IMR-90 (cell line): Measurements from ENCODE around the gene TSPEAR. TPM values are rescaled to one million over a fixed set of nuclear protein-coding genes. Genes with fewer than 3 reads are reported as not detected.
A peak's percentile ranks its signal among the peaks of the same experiment; 100 is the strongest.

ENCODE experiments used
- ATAC-seq: fragments of 200-7000 bp; cut with Tn5 transposase; 2 replicates; pipeline ENCODE4 v1.9.1; 2020; ENCODE audit warnings: low read depth, mild to moderate bottlenecking, moderate library complexity
- BruUV-seq: library from RNA; stranded (reverse); fragments of 400-500 nt; replicated peaks from 2 replicates; lab custom pipeline; 2021; lab: Mats Ljungman, UMichigan
- CTCF ChIA-PET: fragments of 300-600 bp; formaldehyde crosslinking; extraction: SDS; loops from one replicate; lab custom pipeline; 2021; ENCODE audit warnings: antibody characterized with exemption; lab: Yijun Ruan, JAX
- POLR2A ChIA-PET: fragments of 300-600 bp; sonication (Branson Sonifier 250); formaldehyde crosslinking; loops from one replicate; lab custom pipeline; 2022; ENCODE audit warnings: antibody characterized with exemption; ENCODE audit not compliant: unreplicated experiment; lab: Charles Lee
- DNase-seq: peaks from one replicate; pipeline ENCODE4 v3.0.0; 2013
- H2AFZ ChIP-seq: replicated peaks from 2 replicates; pipeline ENCODE3; 2013; ENCODE audit warnings: low read length, mild to moderate bottlenecking; ENCODE audit not compliant: poor library complexity
- H2AK5ac ChIP-seq: 2 replicates; pipeline ENCODE4 v1.6.1; 2013; ENCODE audit warnings: low read depth, low read length, inconsistent platforms
- H2AK9ac ChIP-seq: replicated peaks from 2 replicates; pipeline ENCODE3; 2013; ENCODE audit warnings: mild to moderate bottlenecking, low read depth, low read length, moderate library complexity; ENCODE audit not compliant: poor library complexity
- H2BK120ac ChIP-seq: 2 replicates; pipeline ENCODE4 v1.6.1; 2013; ENCODE audit warnings: low read depth, low read length, inconsistent platforms
- H2BK15ac ChIP-seq: 3 replicates; pipeline ENCODE4 v1.6.1; 2013; ENCODE audit warnings: low read depth, low read length, inconsistent platforms
- H2BK20ac ChIP-seq: 2 replicates; pipeline ENCODE4 v1.6.1; 2013; ENCODE audit warnings: low read depth, mild to moderate bottlenecking, inconsistent platforms, low read length, moderate library complexity
- H2BK5ac ChIP-seq: 2 replicates; pipeline ENCODE4 v1.6.1; 2013; ENCODE audit warnings: mild to moderate bottlenecking, low read depth, low read length, inconsistent platforms; ENCODE audit not compliant: poor library complexity, severe bottlenecking
- H3K14ac ChIP-seq: replicated peaks from 2 replicates; pipeline ENCODE4 v1.6.1; 2013; ENCODE audit warnings: low read depth, low read length, inconsistent platforms
- H3K18ac ChIP-seq: 2 replicates; pipeline ENCODE4 v1.6.1; 2013; ENCODE audit warnings: low read depth, low read length, control low read depth
- H3K23ac ChIP-seq: 2 replicates; pipeline ENCODE4 v1.6.1; 2013; ENCODE audit warnings: low read depth, low read length, inconsistent platforms
- H3K27ac ChIP-seq: 2 replicates; pipeline ENCODE4 v1.5.1; 2013; ENCODE audit warnings: mild to moderate bottlenecking, control low read depth, low read length; ENCODE audit not compliant: insufficient read depth
- H3K27me3 ChIP-seq: 2 replicates; pipeline ENCODE4 v1.6.1; 2013; ENCODE audit warnings: low read length; ENCODE audit not compliant: control insufficient read depth, insufficient read depth
- H3K36me3 ChIP-seq: 2 replicates; pipeline ENCODE4 v1.6.1; 2013; ENCODE audit warnings: low read length, mixed read lengths; ENCODE audit not compliant: control insufficient read depth, insufficient read depth
- H3K4ac ChIP-seq: 2 replicates; pipeline ENCODE4 v1.6.1; 2013; ENCODE audit warnings: low read depth, low read length, inconsistent platforms
- H3K4me1 ChIP-seq: 2 replicates; pipeline ENCODE4 v1.6.1; 2013; ENCODE audit warnings: low read length, mixed read lengths; ENCODE audit not compliant: control insufficient read depth, insufficient read depth
- H3K4me2 ChIP-seq: 2 replicates; pipeline ENCODE4 v1.6.1; 2013; ENCODE audit warnings: low read depth, mild to moderate bottlenecking, control low read depth, low read length, moderate library complexity
- H3K4me3 ChIP-seq: 2 replicates; pipeline ENCODE4 v1.5.1; 2013; ENCODE audit warnings: low read depth, mild to moderate bottlenecking, control low read depth, low read length, moderate library complexity; ENCODE audit not compliant: insufficient read depth
- H3K56ac ChIP-seq: 2 replicates; pipeline ENCODE4 v1.6.1; 2013; ENCODE audit warnings: low read length, inconsistent platforms; ENCODE audit not compliant: insufficient read depth; ENCODE audit errors: extremely low read depth
- H3K79me1 ChIP-seq, 2 experiments: 2 replicates each; pipeline ENCODE4 v1.6.1; 2013; ENCODE audit warnings: low read length in 2 of 2, inconsistent platforms in 1 of 2, low read depth in 1 of 2
- H3K9ac ChIP-seq: 2 replicates; pipeline ENCODE4 v1.6.1; 2013; ENCODE audit warnings: low read depth, low read length, control low read depth
- H3K9me1 ChIP-seq: 2 replicates; pipeline ENCODE4 v1.6.1; 2013; ENCODE audit warnings: low read length, inconsistent platforms; ENCODE audit not compliant: insufficient read depth
- H3K9me3 ChIP-seq: 2 replicates; pipeline ENCODE4 v1.6.1; 2013; ENCODE audit warnings: low read length; ENCODE audit not compliant: control insufficient read depth, insufficient read depth
- H4K20me1 ChIP-seq: 2 replicates; pipeline ENCODE4 v1.6.1; 2013; ENCODE audit warnings: low read length, inconsistent platforms; ENCODE audit not compliant: insufficient read depth
- H4K5ac ChIP-seq: 2 replicates; pipeline ENCODE4 v1.6.1; 2013; ENCODE audit warnings: mild to moderate bottlenecking, low read depth, low read length, control low read depth
- H4K8ac ChIP-seq, 2 experiments: 2 replicates each; pipeline ENCODE4 v1.6.1; 2013; ENCODE audit warnings: low read depth in 2 of 2, low read length in 2 of 2, control low read depth in 1 of 2, inconsistent platforms in 1 of 2
- H4K91ac ChIP-seq: 2 replicates; pipeline ENCODE4 v1.6.1; 2013; ENCODE audit warnings: low read depth, low read length, inconsistent platforms; ENCODE audit not compliant: insufficient read depth
- FOS ChIP-seq: fragments of 150-350 bp; IDR thresholded peaks from 2 replicates; pipeline ENCODE4 v1.6.1; 2016; ENCODE audit warnings: low read depth, low read length
- WGBS, 2 experiments: methylation state at CpG; one replicate each; pipeline versions ENCODE4 v1.1.5 to v1.1.7; 2013; ENCODE audit warnings: missing lambda C conversion rate in 2 of 2; ENCODE audit not compliant: insufficient read length in 1 of 2; ENCODE audit errors: extremely low coverage in 2 of 2; 5-methylcytosine and 5-hydroxymethylcytosine counted together
- dilution Hi-C: fragments of 300-500 bp; cut with HindIII; formaldehyde crosslinking; loops from one replicate; pipeline ENCODE4 v1.14.3; 2018; ENCODE audit warnings: low sequenced_read_pairs; ENCODE audit not compliant: unreplicated experiment
- in situ Hi-C: fragments of 300-500 bp; cut with MboI; formaldehyde crosslinking; loops from 3 replicates; pipeline ENCODE4 v1.14.3; 2019; ENCODE audit warnings: low sequenced_read_pairs, inconsistent platforms, mixed read lengths
- intact Hi-C: fragments of 100-400 bp; cut with micrococcal nuclease; formaldehyde crosslinking; loops from 2 replicates; pipeline ENCODE4 v1.10.0; 2022
- polyA plus RNA-seq, 3 experiments: library from polyadenylated mRNA; depleted of rRNA; stranded (reverse); fragments of >200 nt; gene quantifications; 2 replicates each; pipeline ENCODE4 v1.2.3, GENCODE V29; 2012; ENCODE audit warnings: low replicate concordance in 1 of 3
- total RNA-seq: library from RNA; depleted of rRNA; stranded (reverse); fragments of >200 nt; gene quantifications from 2 replicates; pipeline ENCODE4 v1.2.3, GENCODE V29; 2012

TSPEAR gene
- total and polyA plus RNA-seq, 2 of the 4 experiments (the other 2 are of a cell fraction), result not detected

DNA sequence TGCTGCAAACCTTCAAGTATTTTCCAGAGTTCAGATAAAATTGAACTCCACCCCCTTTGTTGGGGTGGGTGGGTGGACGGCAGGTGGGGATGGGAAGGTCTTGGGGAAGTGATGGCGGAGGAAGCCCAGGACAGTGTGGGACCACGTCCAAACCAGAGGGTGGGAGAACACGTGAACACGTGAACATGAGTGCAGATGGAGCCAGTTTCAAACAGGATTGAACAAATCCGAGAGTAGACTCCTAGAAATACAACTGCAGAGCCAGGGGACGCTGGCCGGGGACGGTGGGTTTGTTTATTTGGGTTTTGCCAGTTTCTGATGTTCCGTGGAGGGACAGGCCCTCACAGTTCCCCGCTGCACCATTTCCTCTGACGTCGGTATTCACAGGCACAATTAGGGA is 163.0 kb downstream of the TSPEAR start:
- Histone ChIP-seq H3K27me3 (peaks cover 12% of the 10 kb centered on the region), H2AK9ac (no peak overlapping the region), H4K8ac (no peak overlapping the region), H3K9me1 (no peaks in the 10 kb centered on the region), H4K20me1 (no peaks in the 10 kb centered on the region), H3K18ac (no peak overlapping the region), H3K14ac (no peak overlapping the region), H3K4me3 (no peak overlapping the region), H3K4me1 (no peaks in the 10 kb centered on the region), H2BK15ac (no peak overlapping the region), H3K9me3 (peaks cover 2% of the 10 kb centered on the region), H4K5ac (no peak overlapping the region), H3K36me3 (no peaks in the 10 kb centered on the region), H2AFZ (peak overlapping the region; percentile 63), H4K91ac (no peak overlapping the region), H3K4me2 (no peak overlapping the region), H3K23ac (no peak overlapping the region), H3K4ac (no peak overlapping the region), H2BK20ac (no peak overlapping the region), H3K27ac (no peak overlapping the region), H3K79me1 (no peaks in the 10 kb centered on the region), H3K56ac (no peak overlapping the region), H3K9ac (no peak overlapping the region), H2AK5ac (no peak overlapping the region), H2BK120ac (no peak overlapping the region), H2BK5ac (no peak overlapping the region)
- ATAC-seq (no peak), DNase-seq (no peak)
- ChIA-PET CTCF (no interaction called here), POLR2A (no interaction called here)
- dilution Hi-C loops, result no loop called here
- BruUV-seq, result no TSS peak
- intact Hi-C loops, result no loop called here
- TF ChIP-seq FOS, result no peak
- 21% methylated on average over 6 of the region's 13 CpGs; no CpG with 5 or more reads in 1 of the 2 experiments for WGBS, 2 experiments
- in situ Hi-C loops, result no loop called here
